GM18505 (cell line): ENCODE results near the gene TALDO1.
"Not testable (repeated sequence)": the region's sequence is repeated elsewhere in the genome, so short reads cannot be mapped to it uniquely, and the experiment has no call there.

Experiments used
- ATAC-seq: cut with Tn5 transposase; IDR thresholded peaks from one replicate; pipeline ENCODE4 v1.9.1; 2021; ENCODE audit not compliant: unreplicated experiment
- POLR2A ChIP-seq: IDR thresholded peaks from 4 replicates; pipeline ENCODE4 v1.6.1; 2011; ENCODE audit warnings: borderline replicate concordance; ENCODE audit not compliant: insufficient read depth, insufficient read length; ENCODE audit errors: extremely low read depth

TALDO1 gene

DNA sequence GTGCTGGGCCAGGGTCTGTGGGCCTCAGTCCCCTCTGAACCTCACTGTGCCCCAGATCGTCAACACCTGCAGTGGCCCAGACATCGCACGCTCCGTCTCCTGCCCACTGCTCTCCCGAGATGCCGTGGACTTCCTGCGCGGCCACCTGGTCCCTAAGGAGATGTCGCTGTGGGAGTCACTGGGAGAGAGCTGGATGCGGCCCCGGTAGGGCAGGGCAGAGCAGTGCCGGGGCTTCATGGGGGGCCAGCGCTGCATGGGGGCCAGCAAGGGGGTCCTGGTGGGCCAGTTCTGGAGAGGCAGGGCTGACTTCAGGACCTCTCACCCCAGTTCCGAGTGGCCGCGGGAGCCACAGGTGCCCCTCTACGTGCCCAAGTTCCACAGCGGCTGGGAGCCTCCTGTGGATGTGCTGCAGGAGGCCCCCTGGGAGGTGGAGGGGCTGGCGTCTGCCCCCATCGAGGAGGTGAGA lies 24.9 kb upstream of the TALDO1 start:
- ATAC-seq: no peak
- no peak for TF ChIP-seq POLR2A

DNA sequence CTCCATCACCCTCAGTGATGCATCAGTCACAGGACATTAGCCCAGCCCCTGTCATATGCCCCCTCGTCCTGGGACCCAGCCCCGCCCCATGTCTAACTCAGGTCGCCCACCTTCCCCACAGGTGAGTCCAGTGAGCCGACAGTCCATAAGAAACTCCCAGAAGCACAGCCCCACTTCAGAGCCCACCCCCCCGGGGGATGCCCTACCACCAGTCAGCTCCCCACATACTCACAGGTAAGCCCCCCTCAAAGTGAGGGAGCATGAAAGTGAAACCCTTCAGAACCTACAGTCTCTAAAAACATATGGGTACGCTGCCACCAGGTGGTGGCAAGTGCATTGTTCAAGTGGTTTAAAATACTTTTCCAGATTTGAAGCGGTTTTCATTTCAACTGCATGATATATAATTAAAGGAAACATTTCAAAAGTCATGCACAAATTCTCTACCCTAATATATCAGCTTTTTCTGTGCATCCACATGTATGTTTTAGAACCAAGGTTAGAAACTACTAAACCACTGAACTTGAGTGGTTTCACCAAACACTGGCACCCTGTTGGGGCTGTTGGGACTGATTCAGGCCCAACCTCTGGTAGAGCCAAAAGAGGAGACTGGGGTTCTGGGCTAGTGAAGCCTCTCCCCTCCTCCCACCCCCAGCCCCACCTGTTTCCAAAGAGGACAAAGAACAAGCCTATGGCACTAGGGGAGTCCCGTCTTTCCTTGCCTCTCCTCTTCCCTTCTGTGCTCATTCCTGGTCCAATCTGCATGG lies 24.0 kb upstream of the TALDO1 start:
- no peak for TF ChIP-seq POLR2A
- no peak for ATAC-seq

DNA sequence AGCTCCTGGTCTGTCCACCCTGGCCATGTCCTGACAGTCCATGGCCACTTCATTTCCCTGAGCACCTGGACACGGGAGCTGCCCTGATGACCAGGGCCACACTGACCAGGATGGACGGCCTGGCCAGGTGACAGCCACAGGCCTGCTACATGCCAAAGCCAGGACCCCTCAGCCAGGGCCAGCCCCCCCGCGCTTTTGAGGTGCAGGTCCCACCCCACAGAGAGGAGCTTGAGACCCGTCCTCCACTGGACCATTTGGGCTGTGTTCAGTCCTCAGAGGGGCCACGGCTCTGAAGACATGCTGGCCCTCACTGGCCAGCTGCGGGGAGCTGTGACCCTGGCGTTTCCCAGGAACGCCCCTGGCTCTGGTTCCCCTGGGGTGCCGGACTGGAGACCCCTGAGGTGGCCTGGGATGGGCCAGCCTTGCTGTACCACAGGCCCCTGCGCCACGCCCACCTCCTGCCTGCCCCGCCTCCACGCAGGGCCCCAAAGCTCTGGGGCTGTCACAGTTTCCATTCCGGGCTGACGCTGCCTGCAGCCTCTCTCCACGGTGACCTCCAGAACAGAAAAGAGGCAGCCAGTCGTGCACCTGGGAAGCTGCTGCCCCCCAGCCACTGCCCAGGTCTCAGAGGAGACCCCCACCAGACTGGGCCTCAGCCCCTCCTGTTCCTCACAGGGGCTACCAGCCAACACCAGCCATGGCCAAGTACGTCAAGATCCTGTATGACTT lies 23.1 kb upstream of the TALDO1 start:
- no peak for ATAC-seq
- TF ChIP-seq POLR2A: no peak

DNA sequence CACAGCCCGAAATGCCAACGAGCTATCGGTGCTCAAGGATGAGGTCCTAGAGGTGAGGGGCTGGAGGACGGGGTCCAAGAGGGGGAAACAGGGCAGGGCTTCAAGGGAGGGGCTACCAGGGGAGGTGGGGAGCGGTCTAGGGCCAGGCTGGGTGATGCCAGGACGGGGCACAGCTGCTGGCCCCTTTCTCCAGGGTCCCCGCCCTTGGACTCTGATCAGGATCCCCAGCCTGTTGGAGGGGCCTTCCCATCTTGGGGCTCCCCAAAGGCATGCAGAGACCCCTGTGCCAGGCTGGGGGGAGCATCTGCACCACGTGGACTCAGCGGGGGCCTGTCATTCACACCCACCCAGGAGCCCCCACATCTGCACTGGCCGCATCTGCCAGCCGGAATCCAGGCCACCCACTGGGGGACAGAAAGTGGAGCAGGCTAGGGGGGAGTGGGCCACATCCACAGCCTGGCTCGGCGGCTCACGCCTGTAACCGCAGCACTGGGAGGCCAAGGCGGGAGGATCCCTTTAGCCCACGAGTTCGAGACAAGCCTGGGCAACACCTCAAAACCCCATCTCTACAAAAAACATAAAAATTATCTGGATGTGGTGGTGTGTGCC lies 22.4 kb upstream of the TALDO1 start:
- no peak for TF ChIP-seq POLR2A
- no peak for ATAC-seq

DNA sequence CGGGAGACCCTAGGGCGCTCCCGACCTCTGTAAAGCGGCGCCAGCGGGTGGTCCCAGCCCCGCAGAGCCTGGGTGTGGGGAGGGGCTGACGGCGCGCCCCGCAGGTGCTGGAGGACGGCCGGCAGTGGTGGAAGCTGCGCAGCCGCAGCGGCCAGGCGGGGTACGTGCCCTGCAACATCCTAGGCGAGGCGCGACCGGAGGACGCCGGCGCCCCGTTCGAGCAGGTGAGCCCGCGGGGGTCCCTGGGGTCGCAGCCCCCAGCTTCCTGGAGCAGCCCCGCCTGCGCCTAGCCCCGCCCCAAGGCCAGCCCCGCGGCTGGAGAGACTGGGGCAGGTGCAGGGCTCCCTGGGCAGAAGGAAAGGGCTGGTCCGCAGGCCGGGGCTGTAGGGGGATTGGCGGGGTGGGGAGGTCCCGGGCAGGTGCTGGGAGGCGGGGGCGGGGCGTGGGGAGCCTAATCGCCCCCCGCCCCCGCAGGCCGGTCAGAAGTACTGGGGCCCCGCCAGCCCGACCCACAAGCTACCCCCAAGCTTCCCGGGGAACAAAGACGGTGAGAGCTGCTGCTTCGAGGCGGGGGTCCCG lies 21.6 kb upstream of the TALDO1 start:
- ATAC-seq: no peak
- peak; percentile 20 for TF ChIP-seq POLR2A

DNA sequence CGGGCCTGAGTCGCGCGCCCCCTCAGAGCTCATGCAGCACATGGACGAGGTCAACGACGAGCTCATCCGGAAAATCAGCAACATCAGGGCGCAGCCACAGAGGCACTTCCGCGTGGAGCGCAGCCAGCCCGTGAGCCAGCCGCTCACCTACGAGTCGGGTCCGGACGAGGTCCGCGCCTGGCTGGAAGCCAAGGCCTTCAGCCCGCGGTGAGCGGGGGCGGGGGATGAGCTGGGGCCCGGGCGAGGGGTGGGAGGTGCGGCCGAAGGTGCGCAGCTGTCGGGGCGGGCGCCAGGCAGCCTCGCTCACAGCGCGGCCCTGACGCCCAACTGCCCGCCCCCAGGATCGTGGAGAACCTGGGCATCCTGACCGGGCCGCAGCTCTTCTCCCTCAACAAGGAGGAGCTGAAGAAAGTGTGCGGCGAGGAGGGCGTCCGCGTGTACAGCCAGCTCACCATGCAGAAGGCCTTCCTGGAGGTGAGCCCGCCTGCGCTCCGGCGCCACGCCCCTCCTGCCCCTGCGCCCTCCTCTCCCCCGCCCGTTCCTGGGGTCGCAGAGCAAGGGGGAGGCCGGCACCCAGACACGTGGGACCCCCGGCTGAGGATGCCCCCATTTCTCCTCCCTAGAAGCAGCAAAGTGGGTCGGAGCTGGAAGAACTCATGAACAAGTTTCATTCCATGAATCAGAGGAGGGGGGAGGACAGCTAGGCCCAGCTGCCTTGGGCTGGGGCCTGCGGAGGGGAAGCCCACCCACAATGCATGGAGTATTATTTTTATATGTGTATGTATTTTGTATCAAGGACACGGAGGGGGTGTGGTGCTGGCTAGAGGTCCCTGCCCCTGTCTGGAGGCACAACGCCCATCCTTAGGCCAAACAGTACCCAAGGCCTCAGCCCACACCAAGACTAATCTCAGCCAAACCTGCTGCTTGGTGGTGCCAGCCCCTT lies 20.7 kb upstream of the TALDO1 start:
- TF ChIP-seq POLR2A: peak; percentile 62
- no peak for ATAC-seq

DNA sequence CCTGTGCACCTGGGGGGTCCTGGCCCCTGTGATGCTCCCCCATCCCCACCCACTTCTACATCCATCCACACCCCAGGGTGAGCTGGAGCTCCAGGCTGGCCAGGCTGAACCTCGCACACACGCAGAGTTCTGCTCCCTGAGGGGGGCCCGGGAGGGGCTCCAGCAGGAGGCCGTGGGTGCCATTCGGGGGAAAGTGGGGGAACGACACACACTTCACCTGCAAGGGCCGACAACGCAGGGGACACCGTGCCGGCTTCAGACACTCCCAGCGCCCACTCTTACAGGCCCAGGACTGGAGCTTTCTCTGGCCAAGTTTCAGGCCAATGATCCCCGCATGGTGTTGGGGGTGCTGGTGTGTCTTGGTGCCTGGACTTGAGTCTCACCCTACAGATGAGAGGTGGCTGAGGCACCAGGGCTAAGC lies 20.0 kb upstream of the TALDO1 start:
- TF ChIP-seq POLR2A: no peak
- ATAC-seq: no peak

DNA sequence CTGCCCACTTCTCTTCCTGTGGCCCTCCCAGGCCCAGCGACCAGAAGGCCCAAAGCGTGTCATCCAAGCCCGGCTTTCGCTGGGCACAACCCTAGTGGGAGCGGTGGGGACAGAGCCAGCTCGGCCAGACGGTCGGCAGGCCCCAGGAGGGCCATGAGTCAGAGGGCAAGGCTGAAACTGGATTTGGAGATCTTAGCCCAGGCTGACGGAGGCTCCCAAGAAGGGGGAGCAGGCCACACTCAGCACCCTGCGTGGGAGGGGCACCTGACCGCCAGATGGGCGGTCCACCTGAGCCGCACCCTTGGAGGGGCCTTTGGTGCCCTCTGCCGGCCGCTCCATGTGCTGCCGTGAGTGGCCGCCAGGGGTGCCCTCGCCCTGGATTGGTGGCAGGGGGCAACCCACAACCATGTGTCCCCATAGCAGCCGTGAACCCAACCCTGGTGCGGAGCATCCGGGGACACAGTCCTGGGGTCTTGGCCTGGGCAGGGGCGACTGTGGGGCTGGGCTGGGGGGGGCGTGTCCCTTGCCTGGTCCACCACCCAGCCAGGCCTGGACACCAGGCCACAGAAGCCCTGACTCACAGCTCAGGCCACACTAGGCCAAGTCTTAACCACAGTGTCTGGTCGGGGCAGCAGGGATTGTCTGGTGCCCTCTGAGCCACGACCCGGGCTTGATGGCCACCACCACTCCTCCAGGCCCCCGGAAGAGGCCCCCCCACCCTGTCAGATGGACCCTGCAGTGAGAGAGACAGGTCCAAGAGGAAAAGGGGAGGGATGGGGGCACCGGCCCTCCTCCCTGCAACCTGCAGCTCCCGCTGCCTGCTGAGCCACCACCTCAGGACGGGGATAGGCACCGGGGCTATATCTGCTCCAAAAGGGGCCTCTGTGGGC lies 19.2 kb upstream of the TALDO1 start:
- TF ChIP-seq POLR2A: no peak
- ATAC-seq: peak; percentile 47

DNA sequence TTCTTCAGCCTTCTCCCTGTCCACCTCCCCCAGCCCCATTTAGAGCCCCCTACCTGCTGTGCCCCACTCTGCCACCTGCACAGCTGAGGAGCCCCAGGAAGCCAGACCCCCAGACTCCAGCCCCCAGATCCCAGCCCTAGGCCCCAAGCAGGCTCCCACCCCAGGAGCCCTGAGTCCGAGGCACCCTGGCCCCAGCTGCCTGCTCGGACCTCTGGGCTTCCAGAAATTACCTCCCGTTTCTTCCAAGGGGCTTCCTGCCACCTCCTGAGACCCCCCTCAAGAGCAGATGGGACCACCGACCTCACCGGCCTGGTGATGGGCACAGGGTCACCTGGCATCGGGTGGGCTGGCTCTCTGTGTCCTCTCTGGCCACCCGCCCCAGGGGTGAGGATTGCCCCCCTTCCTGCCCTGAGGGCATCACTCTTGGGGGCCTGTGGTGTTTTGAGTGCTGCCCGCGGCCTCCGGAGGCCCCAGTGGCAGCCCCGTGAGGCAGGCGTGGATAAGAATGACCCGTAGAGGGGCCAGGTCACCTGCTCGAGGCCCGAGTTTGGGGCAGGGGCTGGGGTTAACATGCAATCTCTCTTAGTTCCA lies 18.3 kb upstream of the TALDO1 start:
- TF ChIP-seq POLR2A: no peak
- ATAC-seq: no peak

DNA sequence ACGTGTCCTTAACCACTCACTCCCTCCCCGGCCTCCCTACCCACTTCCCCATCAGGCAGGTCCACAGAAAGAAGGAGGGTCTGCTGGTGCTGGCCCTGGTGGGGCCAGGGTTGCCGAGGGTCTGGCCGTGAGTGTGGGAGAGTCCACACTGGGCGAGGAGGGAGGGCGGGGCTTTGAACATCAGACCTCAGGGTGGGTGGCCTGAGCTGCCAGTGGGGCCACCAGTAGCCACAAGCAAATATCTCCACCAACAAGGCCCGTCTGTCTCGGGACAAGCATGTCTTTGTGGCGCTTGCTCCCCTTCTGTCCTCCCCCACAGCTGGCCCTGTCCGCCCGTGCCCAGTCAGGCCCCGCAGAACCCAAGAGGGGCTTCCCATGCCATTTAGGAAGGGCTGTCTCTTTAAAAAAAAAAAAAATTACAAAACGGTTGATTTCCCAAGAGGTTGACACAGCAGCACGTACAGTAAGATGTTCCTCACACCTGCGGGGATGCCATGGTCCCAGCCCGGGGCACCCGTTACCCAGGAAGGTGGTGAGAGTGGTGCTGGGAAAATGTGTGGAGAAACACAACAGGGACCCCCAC lies 17.7 kb upstream of the TALDO1 start:
- no peak for TF ChIP-seq POLR2A
- no peak for ATAC-seq

DNA sequence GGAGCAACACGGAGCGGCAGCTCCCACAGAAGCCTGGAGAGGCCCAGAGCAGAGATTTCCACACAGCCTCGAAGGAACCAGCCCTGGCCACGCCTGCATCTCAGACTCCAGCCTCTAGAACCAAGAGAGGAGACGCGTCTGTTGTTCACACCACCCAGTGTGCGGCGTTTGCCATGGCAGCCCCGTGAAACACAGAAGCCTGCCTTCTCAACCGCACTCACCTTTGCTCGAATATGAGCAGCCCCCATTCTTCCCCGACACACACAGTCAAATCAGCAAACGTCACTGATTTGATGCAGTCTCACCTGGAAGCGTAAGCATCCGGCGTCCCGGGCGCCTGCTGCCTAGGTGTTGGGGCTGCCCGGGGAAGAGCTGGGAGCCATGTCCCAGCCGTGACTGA lies 14.2 kb upstream of the TALDO1 start:
- no peak for TF ChIP-seq POLR2A
- no peak for ATAC-seq

DNA sequence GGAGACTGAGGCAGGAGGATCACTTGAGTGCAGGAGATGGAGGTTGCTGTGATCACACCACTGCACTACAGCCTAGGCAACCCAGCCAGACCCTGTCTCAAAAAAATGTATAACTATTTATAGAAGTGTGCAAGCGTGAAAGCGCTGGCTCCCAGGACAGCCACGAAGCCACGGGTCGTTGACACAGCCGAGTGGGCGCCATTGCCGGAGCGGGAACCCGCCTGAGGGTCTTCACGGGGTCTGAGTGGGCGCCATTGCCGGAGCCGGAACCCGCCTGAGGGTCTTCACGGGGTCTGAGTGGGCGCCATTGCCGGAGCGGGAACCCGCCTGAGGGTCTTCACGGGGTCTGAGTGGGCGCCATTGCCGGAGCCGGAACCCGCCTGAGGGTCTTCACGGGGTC lies 12.7 kb upstream of the TALDO1 start:
- ATAC-seq: not testable (repeated sequence)

DNA sequence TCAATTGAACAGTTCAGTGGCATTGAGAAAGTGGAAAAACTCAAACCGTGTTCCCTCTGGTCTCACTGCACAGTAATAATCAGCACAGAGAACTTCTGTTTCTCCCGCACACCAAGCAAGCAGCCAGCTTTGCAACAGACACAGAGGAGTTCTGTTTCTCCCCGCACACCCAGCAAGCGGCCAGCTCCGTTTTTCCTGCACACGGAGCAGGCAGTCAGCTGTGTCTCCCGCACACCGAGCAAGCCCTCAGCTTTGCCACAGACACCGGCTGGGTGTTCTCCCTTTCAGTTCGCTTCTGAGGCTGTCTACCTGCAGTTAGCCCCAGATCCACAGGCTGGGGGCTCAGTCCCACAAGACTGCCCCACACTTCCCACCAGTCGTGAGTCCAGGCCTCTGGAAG lies 9.9 kb upstream of the TALDO1 start:
- TF ChIP-seq POLR2A: no peak
- no peak for ATAC-seq

DNA sequence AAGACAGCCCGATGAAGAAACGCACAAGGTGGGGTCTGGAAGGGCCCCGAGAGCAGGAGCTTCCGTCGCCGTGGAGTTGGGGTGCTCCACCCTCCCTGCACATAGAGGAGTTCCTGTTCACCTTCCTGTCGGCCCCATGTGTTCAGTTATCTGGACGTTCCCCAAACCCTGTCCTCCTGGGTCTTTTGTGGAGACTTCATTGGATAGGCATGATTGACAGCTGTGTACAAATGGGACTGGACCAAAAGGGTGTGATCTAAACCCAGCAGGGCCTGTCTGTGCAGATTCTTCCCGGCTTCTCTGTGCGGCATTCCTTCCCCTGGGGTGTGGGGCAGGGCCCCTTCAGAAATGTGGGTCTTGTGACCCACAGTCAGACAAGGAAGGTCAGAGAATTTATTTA lies 9.4 kb upstream of the TALDO1 start:
- ATAC-seq: not testable (repeated sequence)
